Posterior cingulate gyrus (tissue), 11 donors: Measurements from ENCODE around the gene MYO7B.

Experiments used
- DNase-seq, 10 donors: peaks; one replicate each; pipeline versions ENCODE4 v3.0.0 to v3.0.0-alpha.2; 2020 to 2021; ENCODE audit warnings: mixed read lengths in 3 of 10
- intact Hi-C: fragments of 100-400 bp; cut with DNase I; formaldehyde crosslinking; loops from one replicate; pipeline ENCODE4 v1.15.1; 2023

MYO7B gene

DNA sequence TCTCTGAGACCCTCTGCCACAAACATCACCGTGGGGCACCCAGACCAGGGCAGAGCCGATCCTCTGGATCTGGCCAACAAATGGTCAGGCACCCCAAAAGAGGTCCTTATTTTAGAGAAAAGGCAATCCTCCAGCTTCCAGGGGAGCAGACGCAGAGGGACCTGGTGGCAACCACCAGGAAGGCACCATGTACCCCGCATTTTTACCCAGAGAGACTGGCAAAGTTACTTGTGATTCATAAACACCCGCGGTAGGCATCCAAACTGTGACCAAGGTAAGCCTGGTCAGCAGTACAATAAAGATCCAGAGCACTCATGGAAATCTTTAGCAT, 129.4 kb downstream of the MYO7B start:
- DNase-seq = no peak
- intact Hi-C loops = no loop called here

DNA sequence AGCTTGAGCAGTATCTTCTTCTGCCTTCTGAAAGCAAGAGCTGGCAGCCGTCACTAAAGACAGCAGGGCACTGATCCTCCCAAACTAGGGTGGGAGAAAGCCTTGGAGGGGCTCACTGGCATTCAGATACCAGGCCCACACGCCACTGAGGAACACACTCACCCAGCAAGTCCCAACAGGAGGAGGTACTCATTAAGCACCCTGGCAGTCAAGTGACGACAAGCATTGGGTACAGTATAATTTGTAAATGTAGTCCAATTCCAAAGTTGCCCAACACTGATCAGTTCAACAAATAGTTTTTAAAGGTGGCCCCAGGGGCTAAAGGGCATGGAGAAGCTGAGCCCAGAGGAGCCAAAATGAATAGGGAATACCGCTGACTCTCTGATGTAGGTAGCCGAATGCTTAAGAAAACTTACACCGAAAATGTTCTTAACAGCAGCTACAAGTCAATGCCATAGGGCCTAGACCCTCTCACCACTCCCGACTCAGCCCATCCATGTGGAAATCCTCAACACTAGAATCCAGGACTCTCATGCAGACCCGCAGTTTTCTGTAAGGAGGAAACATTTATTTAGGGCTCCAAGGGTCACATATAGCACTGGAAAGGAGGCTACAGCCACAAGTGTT, 129.9 kb downstream of the MYO7B start:
- peak in 2 of 10 donors; percentile 44 to 55 for DNase-seq
- intact Hi-C loops = no loop called here

DNA sequence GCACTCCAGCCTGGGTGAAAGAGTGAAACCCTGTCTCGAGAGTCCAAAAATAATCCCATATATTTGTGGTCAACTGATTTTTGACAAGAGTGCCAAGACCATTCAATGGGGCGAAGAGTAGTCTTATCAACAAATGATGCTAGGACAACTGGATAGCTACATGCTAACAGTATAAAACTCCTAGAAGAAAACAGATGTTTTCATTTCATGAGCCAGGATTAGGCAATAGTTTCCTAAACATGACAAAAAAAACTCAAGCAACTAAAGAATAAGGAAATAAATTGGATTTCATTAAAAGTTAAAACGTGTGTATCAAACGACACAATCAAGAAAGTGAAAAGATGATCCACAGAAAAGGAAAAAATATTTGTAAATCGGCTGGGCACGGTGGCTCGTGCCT, 133.6 kb downstream of the MYO7B start:
- intact Hi-C loops = no loop called here
- no peak for DNase-seq

DNA sequence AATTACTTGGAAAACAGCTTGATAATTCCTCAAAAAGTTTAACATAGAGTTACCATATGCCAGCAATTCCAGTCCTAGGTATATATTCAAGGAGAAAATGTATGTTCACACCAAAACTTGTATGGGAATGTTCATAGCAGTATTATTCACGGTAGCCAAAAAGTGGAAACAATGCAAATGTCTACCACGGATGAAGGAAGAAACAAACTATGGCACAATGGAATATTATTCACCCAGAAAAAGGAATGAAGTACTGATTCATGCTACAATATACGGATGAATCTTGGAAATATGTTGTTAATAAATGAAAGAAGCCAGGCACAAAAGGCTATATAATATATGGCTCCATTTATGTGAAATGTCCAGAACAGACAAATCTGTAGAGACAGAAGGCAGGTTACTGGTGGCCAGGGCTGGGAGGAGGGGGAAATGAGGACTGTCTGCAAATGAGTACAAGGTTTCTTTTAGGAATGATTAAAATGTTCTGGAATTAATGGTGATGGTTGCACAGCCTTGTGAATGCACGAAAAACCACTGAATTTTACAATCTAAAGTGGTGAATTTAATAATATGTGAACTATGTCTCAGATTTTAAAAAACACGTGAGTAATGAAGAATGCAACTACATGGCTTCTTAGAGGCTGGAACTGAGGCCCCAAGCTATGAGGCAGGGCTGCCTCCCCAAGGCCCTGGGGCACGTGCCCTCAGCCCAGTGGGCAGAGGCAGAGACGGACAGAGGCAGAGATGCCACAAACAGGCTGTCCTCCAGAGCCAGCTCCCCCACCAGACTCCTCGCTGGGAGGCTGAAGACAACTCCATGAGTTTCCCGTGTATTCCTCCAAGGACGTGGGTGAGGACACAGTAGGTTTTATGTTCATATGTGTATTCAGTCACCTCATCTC, 134.8 kb downstream of the MYO7B start:
- intact Hi-C loops = no loop called here
- no peak for DNase-seq

DNA sequence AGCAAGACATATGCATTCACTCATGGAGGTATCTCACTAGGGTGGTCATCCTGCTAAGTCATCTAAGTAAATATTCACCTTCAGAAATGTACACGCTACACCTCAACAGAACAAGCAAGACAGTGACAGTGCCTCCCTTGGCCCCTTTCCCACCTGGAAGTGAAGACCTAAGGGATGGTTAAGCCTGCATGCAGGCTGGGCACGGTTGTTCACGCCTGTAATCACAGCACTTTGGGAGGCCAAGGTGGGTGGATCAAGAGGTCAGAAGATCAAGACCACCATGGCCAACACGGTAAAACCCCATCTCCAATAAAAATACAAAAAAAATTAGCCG, 135.4 kb downstream of the MYO7B start:
- intact Hi-C loops = no loop called here
- no peak for DNase-seq

DNA sequence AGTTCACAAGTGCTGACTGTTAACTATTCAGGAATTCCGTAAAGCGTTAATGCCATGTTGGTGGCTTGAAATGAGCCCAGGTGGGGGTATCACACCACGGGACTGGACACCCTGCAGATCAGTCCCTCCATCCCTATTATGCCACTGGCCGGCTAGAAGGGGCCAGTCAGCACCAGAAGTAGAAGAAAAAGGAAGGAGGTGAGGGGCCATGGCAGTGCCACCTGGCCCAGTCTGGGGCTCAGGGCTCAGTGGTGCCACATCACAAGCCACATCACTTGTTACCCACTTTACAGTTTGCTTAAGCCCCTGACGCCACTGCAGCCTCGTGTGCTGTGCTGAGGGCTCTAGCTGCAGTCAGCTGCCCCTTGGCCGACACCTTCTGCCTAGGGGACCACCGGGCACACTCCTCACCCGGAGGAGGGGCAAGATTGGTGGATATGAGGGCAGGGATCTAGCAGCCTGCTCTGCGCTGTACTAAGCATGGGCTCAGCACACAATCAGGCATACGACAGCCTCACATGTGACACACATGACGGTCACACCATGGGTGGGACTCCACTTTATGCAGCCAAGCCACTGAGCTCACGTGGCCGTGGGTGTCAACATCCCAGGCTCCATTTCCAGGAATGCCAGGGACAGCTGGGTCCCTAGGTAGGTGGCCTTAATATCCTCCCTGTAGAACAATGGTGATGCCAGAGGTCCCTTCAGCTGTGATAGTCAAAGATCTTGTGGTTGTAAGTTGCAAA, 136.2 kb downstream of the MYO7B start:
- intact Hi-C loops = no loop called here
- DNase-seq = no peak

DNA sequence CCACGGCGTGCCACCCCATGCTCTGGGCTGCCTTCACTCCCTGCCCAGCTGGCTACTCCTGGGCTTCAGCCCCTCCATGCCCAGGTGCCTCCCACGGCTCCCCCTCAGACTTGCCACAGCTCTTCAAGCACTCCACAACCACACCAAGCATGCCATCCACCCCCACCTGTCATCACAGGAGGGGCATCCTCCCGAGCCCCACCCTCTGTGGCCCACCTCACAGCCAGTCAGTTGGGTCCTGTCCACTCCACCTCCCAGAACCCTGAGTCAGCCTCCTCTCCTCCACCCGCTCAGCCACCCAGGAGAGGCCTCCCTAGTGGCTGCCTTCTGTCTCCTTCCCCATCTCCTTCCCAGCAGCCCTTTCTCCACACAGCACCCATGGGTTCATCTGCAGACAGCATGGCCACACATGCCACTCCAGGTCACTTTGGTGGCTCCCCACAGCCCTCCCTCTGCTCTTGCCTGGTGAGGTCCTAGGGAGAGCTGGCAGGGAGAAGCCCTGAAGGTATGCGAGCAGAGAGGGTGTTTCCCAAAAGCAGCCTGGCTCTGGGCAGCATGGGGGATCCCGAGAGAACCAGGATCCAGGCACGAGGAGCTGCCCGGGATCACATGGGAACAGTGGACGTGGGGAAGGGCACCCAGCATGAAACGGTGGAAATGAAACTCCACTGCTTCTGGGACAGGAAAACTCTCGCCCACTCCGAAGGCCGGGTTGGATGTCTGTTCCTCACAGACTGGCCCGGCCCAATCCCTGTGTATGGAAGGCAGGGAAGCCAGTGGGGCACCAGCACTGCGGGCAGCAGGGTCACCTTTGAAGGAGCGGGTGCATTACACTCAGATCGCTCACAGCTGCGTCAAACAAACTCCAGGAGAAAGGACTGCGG, 137.1 kb downstream of the MYO7B start:
- DNase-seq = peak in 1 of 10 donors; percentile 77
- intact Hi-C loops = no loop called here

DNA sequence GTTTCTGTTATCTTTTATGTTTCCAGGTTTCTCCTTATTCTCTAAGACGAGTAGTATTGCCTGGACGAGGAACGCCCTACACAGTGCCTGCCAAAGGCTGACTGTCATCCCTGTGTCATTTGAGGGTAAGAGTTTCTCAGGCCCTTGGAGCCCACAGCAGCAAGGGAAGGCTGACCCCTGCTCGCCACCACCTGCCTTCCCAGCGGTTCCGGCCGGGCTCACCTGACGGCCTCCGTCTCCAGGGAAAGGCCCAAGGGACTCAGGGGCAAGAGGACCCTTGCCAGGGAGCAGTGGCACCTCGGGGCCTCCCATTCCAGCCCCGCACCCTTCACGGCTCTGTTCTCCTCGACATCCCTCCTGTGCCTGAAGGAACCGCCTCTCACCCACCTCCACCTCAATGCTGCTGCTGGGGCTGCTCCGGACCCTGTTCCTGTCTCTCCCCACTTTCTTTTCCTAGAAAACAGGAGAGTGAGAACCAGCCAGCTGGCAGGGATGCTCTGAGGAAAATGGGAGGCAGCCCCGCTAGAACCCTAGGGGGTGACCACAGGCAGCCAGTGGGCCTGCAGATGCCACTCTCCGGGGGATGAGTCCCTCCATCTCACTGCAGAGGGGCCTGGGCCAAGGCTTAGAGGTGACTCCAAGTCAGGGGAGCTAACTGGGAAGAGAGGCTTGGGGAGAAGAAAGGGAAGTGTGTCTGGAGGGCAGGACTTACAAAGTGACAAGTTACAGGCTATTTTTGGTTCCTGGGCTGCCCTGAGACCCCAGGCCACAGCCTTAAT, 138.0 kb downstream of the MYO7B start:
- peak in 1 of 10 donors; percentile 72 for DNase-seq
- intact Hi-C loops = no loop called here

DNA sequence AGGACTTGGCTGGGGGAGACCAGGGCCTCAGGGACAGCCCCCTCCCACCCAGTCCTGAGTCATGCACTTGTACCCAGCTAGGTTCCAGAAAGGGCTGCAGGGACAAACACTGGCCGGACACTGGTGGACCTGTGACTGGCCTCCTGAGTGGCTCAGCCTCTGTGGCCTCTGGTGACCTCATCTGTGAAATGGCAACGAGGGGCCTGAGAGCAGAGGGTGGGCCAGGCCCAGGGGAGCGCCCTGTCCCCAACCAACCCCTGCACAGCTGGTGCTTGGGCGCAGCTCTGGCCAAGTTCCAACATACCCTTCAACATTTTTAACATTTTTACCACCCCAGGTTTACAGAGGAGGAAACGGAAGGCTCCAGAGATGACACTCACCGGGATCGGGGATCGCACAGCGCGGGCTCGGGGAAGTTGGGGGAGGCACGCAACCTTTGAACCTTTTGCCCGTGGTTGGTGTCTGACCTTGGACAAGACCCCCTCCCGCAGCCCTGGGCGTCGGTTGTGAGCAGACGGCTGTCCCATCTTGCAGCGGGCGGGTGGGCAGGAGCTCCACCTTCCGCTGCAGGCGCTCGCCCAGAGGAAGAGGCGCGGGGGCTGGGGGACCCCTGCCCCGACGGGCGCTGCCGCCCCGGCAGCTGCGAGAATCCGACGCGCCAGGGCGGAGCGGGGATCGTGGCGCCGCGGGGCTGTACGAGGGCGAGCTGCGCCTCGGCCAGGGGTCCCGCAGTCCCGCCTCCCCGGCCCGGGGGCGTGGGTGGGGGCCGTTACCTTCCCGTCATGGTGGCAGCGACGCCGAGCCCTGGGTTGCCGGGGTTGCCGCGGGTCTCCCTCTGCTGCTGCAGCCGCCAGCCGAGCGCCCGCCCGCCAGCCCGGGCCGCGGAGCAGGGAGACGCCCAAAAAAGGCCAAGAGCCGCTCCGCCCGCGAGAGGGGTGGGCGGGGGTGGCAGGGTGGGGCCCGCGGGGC, 139.0 kb downstream of the MYO7B start:
- intact Hi-C loops = no loop called here
- DNase-seq = peak in 2 of 10 donors; percentile 71 to 85

DNA sequence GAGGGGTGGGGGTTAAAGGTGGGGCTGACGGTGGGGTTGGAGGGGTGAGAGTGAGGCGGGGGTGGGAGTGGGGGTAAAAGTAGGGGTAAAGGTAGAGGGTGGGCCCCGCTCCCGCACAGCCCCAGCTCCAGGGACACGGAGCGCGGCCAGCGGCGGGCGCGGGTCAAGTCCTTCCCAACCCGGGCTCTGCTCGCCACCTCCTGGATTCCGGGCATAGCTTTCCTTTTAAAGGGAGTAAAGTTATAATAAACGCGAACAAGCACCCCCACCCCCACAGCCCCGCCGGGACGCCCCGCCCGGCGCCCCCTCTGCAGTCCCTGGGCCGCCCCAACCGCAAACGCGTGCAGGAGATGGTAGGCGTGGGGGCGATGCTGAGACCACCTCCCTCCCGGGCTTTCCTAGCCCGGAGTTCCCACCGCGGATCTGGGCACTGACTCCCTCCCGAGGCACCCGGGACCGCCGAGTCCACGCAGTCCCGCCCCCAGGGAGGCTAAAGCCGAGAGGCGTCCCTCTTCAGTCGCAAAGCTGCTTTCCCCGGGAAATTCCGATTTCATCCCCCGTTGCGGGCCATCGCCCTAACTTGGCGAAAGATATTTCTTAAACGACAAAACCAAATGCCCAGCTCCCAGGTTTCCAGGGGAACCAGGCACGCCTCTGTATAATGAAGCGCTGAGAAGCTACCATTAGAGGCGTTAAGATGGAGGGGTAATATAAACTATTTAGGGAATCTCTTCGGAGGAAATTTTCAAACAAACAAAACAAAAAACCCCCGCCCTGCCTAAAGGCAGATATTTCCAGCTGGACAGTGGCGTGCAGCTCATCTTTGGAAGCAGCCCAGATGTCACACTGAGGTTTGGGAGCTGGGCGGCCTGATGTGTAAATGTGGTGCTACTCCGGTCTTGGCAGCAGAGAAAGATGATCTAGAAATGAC, 140.1 kb downstream of the MYO7B start, which contains the start of gene LIMS2:
Gene LIMS2 (minus strand): TSS at position 200 of the 931 bp plus-strand sequence. CDS start 506 bp downstream, outside the sequence.
- intact Hi-C loops = no loop called here
- peak in 2 of 10 donors; percentile 50 to 85 for DNase-seq

DNA sequence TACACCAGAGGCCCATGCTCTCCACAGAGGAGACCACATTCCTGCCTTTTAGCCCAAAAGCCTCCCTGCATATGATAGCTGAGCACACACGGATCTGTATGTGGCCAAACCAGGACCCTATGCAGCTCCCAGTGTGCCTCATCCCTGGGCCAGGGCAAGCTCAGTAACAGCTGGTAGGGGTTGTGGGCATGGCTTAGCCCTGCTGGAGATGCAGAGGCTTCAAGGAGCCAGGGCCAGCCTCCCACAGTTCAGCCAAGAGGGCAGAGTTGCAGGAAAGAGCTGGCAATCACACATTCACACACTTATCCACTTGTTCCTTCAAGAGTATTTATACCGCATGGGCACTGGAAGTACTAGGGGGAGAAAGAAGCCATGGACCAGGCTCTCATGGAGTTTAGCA, 141.4 kb downstream of the MYO7B start:
- intact Hi-C loops = no loop called here
- no peak for DNase-seq

DNA sequence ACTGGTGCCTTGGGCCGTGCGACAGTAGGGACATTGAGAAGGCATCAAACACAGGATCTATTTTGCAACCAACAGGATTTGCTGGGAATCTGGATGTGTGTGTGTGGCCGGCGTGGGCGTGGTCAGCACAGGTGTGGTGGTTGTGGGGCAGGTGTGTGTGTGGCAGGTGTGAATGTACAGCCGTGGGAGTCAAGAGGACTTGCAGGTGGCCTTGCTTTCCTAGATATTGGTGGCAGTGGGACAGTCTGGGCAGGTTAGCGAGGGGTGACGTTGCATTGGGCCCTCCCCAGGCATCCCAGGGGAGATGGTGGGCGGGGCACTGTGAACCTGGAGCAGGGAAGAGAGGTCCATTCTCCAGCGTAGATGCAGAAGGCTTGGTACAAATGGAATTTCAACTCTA, 143.0 kb downstream of the MYO7B start:
- intact Hi-C loops = no loop called here

DNA sequence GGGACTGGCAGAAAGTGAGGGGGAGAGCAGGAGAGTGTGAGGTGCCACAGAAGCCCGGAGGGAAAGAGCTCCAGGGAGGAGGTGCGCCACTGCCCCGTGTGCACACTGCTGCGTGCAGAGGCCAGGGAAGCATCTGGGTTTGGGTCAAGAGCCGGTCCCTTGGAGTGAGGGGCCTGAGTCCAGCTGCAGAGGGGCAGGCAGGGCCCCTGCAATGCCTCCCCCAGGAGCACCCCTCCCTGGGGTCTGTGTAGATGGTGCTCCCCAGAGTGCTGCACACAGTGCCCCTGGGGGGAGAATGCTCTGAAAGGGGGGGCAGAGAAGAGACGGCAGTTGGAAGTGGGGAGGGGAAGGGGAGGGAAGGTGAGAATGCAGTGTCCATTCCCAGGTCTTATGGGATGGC, 143.5 kb downstream of the MYO7B start:
- no peak for DNase-seq
- intact Hi-C loops = no loop called here

More for the DNA sequence above, 143.0 kb downstream of the MYO7B start:
- DNase-seq = no peak

DNA sequence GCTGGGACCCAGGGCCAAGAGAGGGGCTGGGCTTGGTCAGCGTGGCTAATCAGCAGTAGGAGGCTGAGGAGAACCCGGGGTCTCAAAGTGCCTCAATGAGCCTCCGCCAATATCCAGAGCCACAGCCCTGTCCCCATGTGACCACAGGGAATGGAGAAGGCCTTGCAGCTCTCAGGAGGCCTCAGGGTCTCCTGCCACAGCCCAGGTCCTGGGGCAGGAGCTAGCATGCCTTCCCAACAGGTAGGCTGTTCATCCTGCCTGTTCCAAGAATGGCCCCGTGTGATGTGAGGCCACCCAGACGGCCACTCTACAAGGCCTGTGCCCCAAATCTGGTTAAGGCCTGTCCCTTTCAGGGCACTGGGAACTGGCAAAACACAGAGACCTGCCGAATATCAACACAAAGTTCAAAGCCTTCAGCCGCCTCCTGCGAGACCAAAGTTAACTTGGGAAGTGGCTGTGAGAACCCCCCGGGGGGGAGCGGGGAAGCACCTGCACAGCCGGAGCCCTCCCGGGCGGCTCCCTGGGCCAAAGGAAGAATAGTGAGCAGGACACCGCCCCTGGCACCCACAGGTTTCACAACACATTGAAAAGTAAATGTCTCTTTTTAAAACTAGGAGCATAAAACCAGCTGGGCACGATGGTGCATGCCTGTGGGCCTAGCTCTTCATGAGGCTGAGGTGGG, 144.3 kb downstream of the MYO7B start:
- no peak for DNase-seq
- intact Hi-C loops = no loop called here

DNA sequence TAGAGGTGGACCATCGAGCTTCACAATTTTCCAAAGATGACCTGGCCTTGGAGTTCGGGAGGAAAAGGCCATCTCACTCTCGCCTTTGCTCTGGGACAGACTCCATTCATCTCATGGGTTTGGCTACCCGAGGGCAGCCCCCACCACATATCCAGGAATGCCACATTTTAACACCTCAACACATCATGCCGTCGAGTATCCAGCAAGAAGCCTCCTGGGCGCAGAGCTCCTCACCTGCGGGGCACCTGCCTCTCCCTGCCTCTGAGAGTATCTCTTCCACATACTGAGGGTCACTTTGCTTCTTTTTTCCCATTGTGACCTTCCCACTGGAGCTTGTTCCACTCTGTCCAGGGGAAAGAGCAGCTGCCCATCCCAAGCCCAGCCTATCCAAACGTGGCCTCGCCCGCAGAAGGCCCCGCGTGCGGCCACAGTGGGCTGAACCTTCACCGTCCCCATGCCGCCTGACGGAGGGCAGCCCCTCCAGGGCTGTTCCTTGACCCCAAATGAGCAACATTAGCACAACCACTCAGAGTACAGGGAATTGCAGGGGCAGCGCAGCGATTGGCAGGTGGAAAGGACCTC, 145.3 kb downstream of the MYO7B start:
- no peak for DNase-seq
- intact Hi-C loops = no loop called here

DNA sequence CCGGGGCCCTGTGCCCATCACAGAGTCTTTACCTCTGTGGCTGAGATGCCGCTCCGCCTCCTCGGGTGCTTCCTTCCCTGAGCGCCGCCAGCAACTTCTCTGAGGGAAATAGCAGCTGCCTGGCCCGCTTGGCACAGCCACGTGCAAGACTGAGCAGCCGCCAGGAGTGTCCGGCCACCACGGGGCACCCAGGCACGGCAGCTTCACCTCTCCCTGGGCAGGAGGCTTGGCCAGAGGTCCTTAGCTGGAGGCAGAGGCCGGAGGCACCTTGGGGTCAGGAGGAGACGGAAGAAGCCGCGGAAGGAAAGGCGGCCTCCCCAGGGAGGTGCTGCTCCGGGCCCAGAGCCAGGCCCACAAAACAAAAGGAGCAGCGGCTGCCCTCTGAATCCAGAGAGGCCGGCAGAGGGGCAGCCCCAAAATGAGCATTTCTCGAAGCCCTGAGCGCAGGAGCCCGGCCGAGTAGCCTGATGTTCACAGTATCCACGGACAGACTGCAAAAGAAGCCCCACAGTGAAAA, 145.9 kb downstream of the MYO7B start:
- intact Hi-C loops = no loop called here
- peak in 2 of 10 donors; percentile 19 to 85 for DNase-seq
